Measurements from ENCODE around the gene CDH24.

CDH24 gene

GRCh38 chr14:23056145-23056955, 970 bp downstream of the CDH24 start:
- peaks cover 29% of the 10 kb centered on the region for H3K36me3 ChIP-seq
- H3K27me3 ChIP-seq: peaks cover 13% of the 10 kb centered on the region
- H3K9me3 ChIP-seq: no peaks in the 10 kb centered on the region
- TF ChIP-seq CTCF (IDR thresholded peaks at IDR 0.05): peak; percentile 52
- H3K4me1 ChIP-seq (ENCODE audit: control insufficient read depth in 1 of 2, insufficient read depth in 1 of 2, low read depth in 1 of 2, low read length in 1 of 2): peaks cover 22 to 23% of the 10 kb centered on the region in 2 experiments
- peak overlapping the region; percentile 71 to 84 for H3K4me3 ChIP-seq (ENCODE audit: low read depth in 1 of 2, low read length in 1 of 2)
- H3K27ac ChIP-seq: peak overlapping the region; percentile 19

- Histone ChIP-seq H3K4me3 (ENCODE audit: low read depth in 1 of 2, low read length in 1 of 2) (no peak overlapping the region), H3K36me3 (peaks cover 22% of the 10 kb centered on the region), H3K27ac (no peak overlapping the region), H3K9me3 (no peaks in the 10 kb centered on the region), H3K27me3 (peaks cover 13% of the 10 kb centered on the region), H3K4me1 (ENCODE audit: control insufficient read depth in 1 of 2, insufficient read depth in 1 of 2, low read depth in 1 of 2, low read length in 1 of 2) (peaks cover 22 to 28% of the 10 kb centered on the region in 2 experiments)
- TF ChIP-seq CTCF (IDR thresholded peaks at IDR 0.05): no peak
These were observed 1.6 kb downstream of the CDH24 start for GRCh38 chr14:23055621-23056144.

DNA sequence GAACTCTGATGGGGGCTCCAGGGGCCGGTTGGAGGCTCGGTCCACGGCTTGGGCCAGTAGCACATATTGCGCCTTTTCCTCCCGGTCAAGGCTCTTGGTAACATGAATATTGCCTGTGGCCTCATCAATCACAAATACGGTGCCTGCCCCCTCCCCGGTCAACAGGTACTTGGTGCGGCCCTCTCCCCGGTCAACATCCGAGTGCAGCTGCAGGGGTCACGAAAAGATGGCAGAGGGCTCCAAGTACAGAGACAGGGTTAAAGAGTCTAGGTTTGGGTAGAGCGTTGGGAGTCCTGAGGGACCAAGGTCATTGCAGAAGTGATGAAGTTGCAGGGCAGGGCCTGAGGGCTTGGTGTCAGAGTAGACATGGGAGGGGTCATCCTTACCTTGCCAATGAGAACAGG, 2.2 kb downstream of the CDH24 start:
- TF ChIP-seq CTCF (IDR thresholded peaks at IDR 0.05): no peak
- Histone ChIP-seq H3K9me3 (no peaks in the 10 kb centered on the region), H3K4me3 (ENCODE audit: low read depth in 1 of 2, low read length in 1 of 2) (no peak overlapping the region), H3K36me3 (peaks cover 17% of the 10 kb centered on the region), H3K27ac (no peak overlapping the region), H3K4me1 (ENCODE audit: control insufficient read depth in 1 of 2, insufficient read depth in 1 of 2, low read depth in 1 of 2, low read length in 1 of 2) (peaks cover 22 to 28% of the 10 kb centered on the region in 2 experiments), H3K27me3 (peaks cover 13% of the 10 kb centered on the region)

GRCh38 chr14:23054000-23054811, 3.1 kb downstream of the CDH24 start:
- H3K9me3 ChIP-seq: no peaks in the 10 kb centered on the region
- H3K27ac ChIP-seq: no peak overlapping the region
- peaks cover 22 to 28% of the 10 kb centered on the region in 2 experiments for H3K4me1 ChIP-seq (ENCODE audit: control insufficient read depth in 1 of 2, insufficient read depth in 1 of 2, low read depth in 1 of 2, low read length in 1 of 2)
- H3K36me3 ChIP-seq: peaks cover 8% of the 10 kb centered on the region
- H3K27me3 ChIP-seq: peaks cover 13% of the 10 kb centered on the region
- no peak for TF ChIP-seq CTCF (IDR thresholded peaks at IDR 0.05)
- no peak overlapping the region for H3K4me3 ChIP-seq (ENCODE audit: low read depth in 1 of 2, low read length in 1 of 2)

GRCh38 chr14:23053426-23053825, 3.9 kb downstream of the CDH24 start:
- no peak for TF ChIP-seq CTCF (IDR thresholded peaks at IDR 0.05)
- no peak overlapping the region for H3K27ac ChIP-seq
- H3K9me3 ChIP-seq: no peaks in the 10 kb centered on the region
- H3K36me3 ChIP-seq: no peaks in the 10 kb centered on the region
- H3K27me3 ChIP-seq: peaks cover 13% of the 10 kb centered on the region
- H3K4me3 ChIP-seq (ENCODE audit: low read depth in 1 of 2, low read length in 1 of 2): no peak overlapping the region
- H3K4me1 ChIP-seq (ENCODE audit: control insufficient read depth in 1 of 2, insufficient read depth in 1 of 2, low read depth in 1 of 2, low read length in 1 of 2): peaks cover 20 to 28% of the 10 kb centered on the region in 2 experiments
